HUES64 (cell line): ENCODE measurements around the gene CELA3B. TPM values are rescaled to one million over a fixed set of nuclear protein-coding genes. Genes with fewer than 3 reads are reported as not detected.
"Not testable (repeated sequence)": the region's sequence is repeated elsewhere in the genome, so short reads cannot be mapped to it uniquely, and the experiment has no call there.

Experiments
- H3K27ac ChIP-seq: 2 replicates; pipeline ENCODE4 v1.7.0; 2013; ENCODE audit warnings: low read depth, low read length, inconsistent platforms
- H3K27me3 ChIP-seq: 2 replicates; pipeline ENCODE4 v1.6.1; 2013; ENCODE audit warnings: mild to moderate bottlenecking, low read length; ENCODE audit not compliant: insufficient read depth
- H3K36me3 ChIP-seq: 2 replicates; pipeline ENCODE4 v1.6.1; 2013; ENCODE audit warnings: mild to moderate bottlenecking, low read length; ENCODE audit not compliant: insufficient read depth
- H3K4me1 ChIP-seq: 2 replicates; pipeline ENCODE4 v1.6.1; 2013; ENCODE audit warnings: mild to moderate bottlenecking, low read length, moderate library complexity; ENCODE audit not compliant: insufficient read depth
- H3K4me3 ChIP-seq: 2 replicates; pipeline ENCODE4 v1.5.1; 2013; ENCODE audit warnings: mild to moderate bottlenecking, low read length, moderate library complexity
- H3K9ac ChIP-seq: 2 replicates; pipeline ENCODE4 v1.6.1; 2013; ENCODE audit warnings: mild to moderate bottlenecking, low read depth, low read length
- H3K9me3 ChIP-seq: 2 replicates; pipeline ENCODE4 v1.6.1; 2013; ENCODE audit warnings: low read depth, low read length; ENCODE audit not compliant: insufficient read depth
- WGBS: fragments of 150-250, 120-280 bp; methylation state at CpG from one replicate; pipeline ENCODE4 v1.1.7; 2013; ENCODE audit warnings: missing lambda C conversion rate; 5-methylcytosine and 5-hydroxymethylcytosine counted together
- polyA plus RNA-seq, 2 experiments: library from polyadenylated mRNA; stranded (reverse); fragments of 50-300 nt; gene quantifications; one replicate each; pipeline ENCODE4 v1.2.3, GENCODE V29; 2013

CELA3B gene, protein sequence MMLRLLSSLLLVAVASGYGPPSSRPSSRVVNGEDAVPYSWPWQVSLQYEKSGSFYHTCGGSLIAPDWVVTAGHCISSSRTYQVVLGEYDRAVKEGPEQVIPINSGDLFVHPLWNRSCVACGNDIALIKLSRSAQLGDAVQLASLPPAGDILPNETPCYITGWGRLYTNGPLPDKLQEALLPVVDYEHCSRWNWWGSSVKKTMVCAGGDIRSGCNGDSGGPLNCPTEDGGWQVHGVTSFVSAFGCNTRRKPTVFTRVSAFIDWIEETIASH
- polyA plus RNA-seq (2013, experiment 1 of 2) = not detected
- not detected for polyA plus RNA-seq (2013, experiment 2 of 2)

- H3K27me3 ChIP-seq, H3K4me1 ChIP-seq: not testable (repeated sequence)
- WGBS = 92% methylated on average over 9 of the region's 9 CpGs
Observed at GRCh38 chr1:21976703-21977239, at the start of gene CELA3B. TSS of gene CELA3B (plus strand) at chr1:21977022. CDS start at chr1:21977040, 18 bp downstream.

GRCh38 chr1:21927533-21928237, 49.1 kb upstream of the CELA3B start:
- WGBS = 86% methylated on average over 12 of the region's 12 CpGs
- Histone ChIP-seq H3K4me1 (peaks cover 22% of the 10 kb centered on the region; the same call in 1 of the 2 replicates), H3K4me3 (no peak overlapping the region), H3K36me3 (no peaks in the 10 kb centered on the region), H3K27me3 (no peaks in the 10 kb centered on the region), H3K27ac (no peak overlapping the region), H3K9me3 (no peaks in the 10 kb centered on the region), H3K9ac (no peak overlapping the region)

More at GRCh38 chr1:21976703-21977239, at the start of gene CELA3B:
- H3K36me3 ChIP-seq, H3K4me3 ChIP-seq, H3K9ac ChIP-seq, H3K9me3 ChIP-seq, H3K27ac ChIP-seq: not testable (repeated sequence)

DNA sequence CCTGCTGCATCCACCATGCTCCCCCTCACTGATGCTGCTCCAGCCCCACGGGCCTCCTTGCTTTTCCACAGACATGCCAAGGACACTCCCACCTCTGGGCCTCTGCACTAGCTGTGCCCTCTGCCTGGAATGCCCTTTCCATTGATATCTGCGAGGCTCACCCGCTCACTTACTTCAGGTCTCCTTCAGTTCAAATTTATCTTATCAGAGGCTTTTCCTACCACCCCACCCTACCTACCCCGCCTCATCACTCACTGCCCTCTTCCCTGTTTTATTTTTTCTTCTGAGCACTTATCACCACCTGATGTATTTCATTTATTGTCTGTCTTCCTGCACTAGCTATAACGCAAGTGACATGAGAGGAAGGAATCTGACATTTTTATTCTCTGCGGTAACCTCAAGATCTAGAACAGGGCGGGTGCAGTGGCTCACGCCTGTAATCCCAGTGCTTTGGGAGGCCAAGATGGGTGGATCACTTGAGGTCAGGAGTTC, 46.7 kb upstream of the CELA3B start:
- 92% methylated on average over 8 of the region's 8 CpGs for WGBS
- H3K27me3 ChIP-seq = no peaks in the 10 kb centered on the region
- no peak overlapping the region for H3K4me3 ChIP-seq
- H3K9me3 ChIP-seq = no peaks in the 10 kb centered on the region
- H3K4me1 ChIP-seq = peaks cover 29% of the 10 kb centered on the region; the same call in 1 of the 2 replicates
- H3K27ac ChIP-seq = no peak overlapping the region
- H3K36me3 ChIP-seq = no peaks in the 10 kb centered on the region
- no peak overlapping the region for H3K9ac ChIP-seq

- H3K9me3 ChIP-seq = no peaks in the 10 kb centered on the region
- no peak overlapping the region for H3K9ac ChIP-seq
- H3K4me3 ChIP-seq = no peak overlapping the region
- H3K27ac ChIP-seq = no peak overlapping the region
- no peaks in the 10 kb centered on the region for H3K27me3 ChIP-seq
- no peaks in the 10 kb centered on the region for H3K36me3 ChIP-seq
- H3K4me1 ChIP-seq = peaks cover 29% of the 10 kb centered on the region; the same call in 1 of the 2 replicates
- WGBS = 96% methylated on average over 6 of the region's 6 CpGs
Observed at GRCh38 chr1:21930629-21931170, 46.1 kb upstream of the CELA3B start.

DNA sequence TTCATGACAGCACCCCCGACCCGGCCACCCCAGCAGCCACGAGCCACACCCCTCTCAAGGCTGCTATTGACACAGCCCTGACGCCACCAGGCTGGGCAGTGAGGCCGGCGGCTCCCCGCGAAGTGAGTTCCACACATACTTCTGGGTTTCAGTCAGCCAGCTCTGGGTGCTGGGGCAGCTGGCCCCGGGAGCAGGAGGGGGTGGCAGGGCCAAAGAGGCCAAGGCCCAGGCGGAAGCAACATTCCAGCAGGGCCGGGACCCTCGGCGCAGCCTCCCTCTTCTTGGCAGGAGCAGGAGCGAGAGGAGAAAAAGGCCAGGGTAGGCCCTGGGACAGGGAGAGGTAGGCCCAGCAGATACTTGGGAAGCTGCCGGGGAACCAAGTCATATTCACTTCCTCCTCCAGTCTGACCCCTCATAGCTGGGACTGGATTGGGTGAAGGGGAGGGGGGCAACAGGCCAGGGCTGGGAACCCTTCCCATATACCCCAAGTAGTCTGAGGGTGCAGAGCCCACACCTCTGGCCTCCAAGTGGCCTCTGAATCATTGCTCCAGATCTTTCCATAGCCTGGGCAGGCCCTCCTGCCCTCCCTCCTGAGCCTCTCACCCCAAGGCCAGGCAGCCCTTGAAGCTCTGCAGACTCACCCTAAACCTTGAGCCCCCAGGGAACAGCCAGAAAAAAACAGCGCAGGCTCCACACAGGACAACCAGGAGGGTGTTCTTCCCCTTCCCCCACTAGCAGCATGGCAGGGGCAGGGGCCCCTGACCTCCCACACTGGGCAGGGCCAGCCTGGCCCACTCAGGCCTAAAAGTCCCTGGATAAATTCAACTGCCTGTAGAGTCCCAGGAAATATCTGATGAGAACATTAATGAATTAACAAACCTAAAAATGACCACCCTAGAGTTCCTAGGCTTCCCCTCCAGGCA, 45.4 kb upstream of the CELA3B start:
- Histone ChIP-seq H3K36me3 (no peaks in the 10 kb centered on the region), H3K27ac (0 out of 2 replicates have a peak overlapping the region, but pooled peaks have one; percentile 38), H3K27me3 (no peaks in the 10 kb centered on the region), H3K4me3 (no peak overlapping the region), H3K9ac (no peak overlapping the region), H3K4me1 (peaks cover 29% of the 10 kb centered on the region; the same call in 1 of the 2 replicates), H3K9me3 (no peaks in the 10 kb centered on the region)
- WGBS = 82% methylated on average over 15 of the region's 16 CpGs

- Histone ChIP-seq H3K4me3 (no peak overlapping the region), H3K27me3 (no peaks in the 10 kb centered on the region), H3K9me3 (no peaks in the 10 kb centered on the region), H3K27ac (no peak overlapping the region), H3K36me3 (no peaks in the 10 kb centered on the region), H3K9ac (no peak overlapping the region), H3K4me1 (peaks cover 29% of the 10 kb centered on the region; the same call in 1 of the 2 replicates)
- 86% methylated on average over 7 of the region's 7 CpGs for WGBS
Observed at GRCh38 chr1:21932127-21932526, 44.7 kb upstream of the CELA3B start.

- no peaks in the 10 kb centered on the region for H3K36me3 ChIP-seq
- peaks cover 29% of the 10 kb centered on the region; the same call in 1 of the 2 replicates for H3K4me1 ChIP-seq
Observed at GRCh38 chr1:21933397-21934248, 43.2 kb upstream of the CELA3B start.

DNA sequence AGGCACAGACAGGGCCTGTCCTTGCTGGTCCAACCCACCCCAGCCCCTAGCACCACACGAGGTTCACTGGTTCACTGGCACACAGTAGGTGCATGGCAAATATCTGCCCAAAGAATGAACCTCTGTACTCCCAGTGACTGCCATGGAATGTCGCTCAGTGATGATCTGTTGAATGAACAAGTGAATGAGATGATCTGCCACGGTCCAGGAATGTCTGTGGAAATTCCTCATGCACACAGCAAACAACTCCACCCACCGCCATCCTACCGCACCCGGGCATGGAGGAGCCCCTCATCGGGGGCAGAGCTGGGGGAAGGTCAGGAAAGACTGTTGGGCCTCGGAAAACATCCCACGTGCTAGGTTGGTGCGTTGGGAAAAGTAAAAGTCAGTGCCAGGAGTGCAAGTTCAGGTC, 41.4 kb upstream of the CELA3B start:
- 68% methylated on average over 10 of the region's 10 CpGs for WGBS
- Histone ChIP-seq H3K27ac (peak overlapping the region; percentile 32; the same call in 1 of the 2 replicates), H3K4me3 (peak overlapping the region; percentile 70; the same call in 1 of the 2 replicates), H3K9ac (no peak overlapping the region), H3K27me3 (no peaks in the 10 kb centered on the region), H3K36me3 (no peaks in the 10 kb centered on the region), H3K9me3 (no peaks in the 10 kb centered on the region), H3K4me1 (peaks cover 29% of the 10 kb centered on the region; the same call in 1 of the 2 replicates)

More at GRCh38 chr1:21933397-21934248, 43.2 kb upstream of the CELA3B start:
- Histone ChIP-seq H3K4me3 (no peak overlapping the region), H3K27ac (peak overlapping the region; percentile 49), H3K9me3 (no peaks in the 10 kb centered on the region), H3K9ac (no peak overlapping the region; the same call in 1 of the 2 replicates), H3K27me3 (no peaks in the 10 kb centered on the region)
- 54% methylated on average over 19 of the region's 19 CpGs for WGBS

DNA sequence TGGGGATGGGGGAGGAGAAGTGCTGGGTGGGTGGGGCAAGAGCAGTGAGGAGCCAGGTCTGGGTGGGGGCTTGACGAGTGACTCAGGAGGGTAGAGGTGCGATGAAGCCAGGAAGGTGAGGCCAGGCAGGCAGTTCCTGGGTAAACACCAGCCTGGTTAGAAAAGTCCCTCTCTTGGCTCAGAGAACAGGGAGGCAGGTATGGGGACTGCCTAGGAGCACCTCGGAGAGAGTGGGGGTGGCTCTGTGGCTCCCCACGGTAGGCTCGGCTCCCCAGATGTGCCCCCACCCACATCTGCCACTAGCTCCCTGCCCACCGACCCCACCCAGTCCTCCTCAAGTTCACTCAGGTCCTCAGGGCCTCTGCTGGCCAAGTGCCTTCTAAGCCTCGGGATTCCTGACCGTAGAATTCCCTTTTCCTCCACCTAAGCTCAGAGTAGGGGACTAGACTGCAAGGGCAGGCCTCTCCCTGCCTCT, 40.9 kb upstream of the CELA3B start:
- no peaks in the 10 kb centered on the region for H3K9me3 ChIP-seq
- H3K36me3 ChIP-seq = no peaks in the 10 kb centered on the region
- peak overlapping the region; percentile 73 for H3K9ac ChIP-seq
- H3K27me3 ChIP-seq = no peaks in the 10 kb centered on the region
- H3K4me1 ChIP-seq = peaks cover 29% of the 10 kb centered on the region; the same call in 1 of the 2 replicates
- H3K4me3 ChIP-seq = peak overlapping the region; percentile 70
- H3K27ac ChIP-seq = no peak overlapping the region
- 26% methylated on average over 8 of the region's 8 CpGs for WGBS
